MM.1S (cell line): Measurements from ENCODE around the gene OSCP1.

Source experiments
- EZH2 ChIP-seq: fragments of 300-600 bp; sonication (generic); optimal IDR thresholded peaks from 2 replicates; pipeline ENCODE3; 2017; ENCODE audit warnings: low read depth, mild to moderate bottlenecking, antibody characterized with exemption, low read length, mixed read lengths
- EZH2phosphoT487 ChIP-seq: fragments of 300-600 bp; sonication (generic); IDR thresholded peaks from 2 replicates; pipeline ENCODE4 v1.6.1; 2018; ENCODE audit warnings: antibody characterized with exemption, low read length
- TF ChIP-seq, protein P1 (sequence below): fragments of 300-600 bp; sonication (generic); IDR thresholded peaks from 2 replicates; pipeline ENCODE4 v1.5.1; 2016; ENCODE audit warnings: antibody characterized with exemption, low read length, mixed read lengths

DNA sequence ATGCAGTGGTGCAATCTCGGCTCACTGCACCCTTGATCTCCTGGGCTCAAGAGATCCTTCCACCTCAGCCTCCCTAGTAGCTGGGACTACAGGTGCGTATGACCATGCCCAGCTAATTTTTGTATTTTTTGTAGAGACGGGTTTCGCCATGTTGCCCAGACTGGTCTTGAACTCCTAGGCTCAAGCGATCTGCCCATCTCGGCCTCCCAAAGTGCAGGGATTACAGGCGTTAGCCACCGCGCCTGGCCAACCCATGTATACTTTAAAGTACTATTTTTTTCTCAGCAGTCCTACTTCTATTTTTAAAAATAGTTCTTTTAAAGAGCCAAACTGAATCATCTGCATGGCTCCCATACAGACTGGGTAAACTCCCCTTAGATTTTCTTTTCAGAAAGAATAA lies 68.0 kb downstream of the OSCP1 start:
- TF ChIP-seq EZH2phosphoT487 = no peak
- TF ChIP-seq, protein P1, sequence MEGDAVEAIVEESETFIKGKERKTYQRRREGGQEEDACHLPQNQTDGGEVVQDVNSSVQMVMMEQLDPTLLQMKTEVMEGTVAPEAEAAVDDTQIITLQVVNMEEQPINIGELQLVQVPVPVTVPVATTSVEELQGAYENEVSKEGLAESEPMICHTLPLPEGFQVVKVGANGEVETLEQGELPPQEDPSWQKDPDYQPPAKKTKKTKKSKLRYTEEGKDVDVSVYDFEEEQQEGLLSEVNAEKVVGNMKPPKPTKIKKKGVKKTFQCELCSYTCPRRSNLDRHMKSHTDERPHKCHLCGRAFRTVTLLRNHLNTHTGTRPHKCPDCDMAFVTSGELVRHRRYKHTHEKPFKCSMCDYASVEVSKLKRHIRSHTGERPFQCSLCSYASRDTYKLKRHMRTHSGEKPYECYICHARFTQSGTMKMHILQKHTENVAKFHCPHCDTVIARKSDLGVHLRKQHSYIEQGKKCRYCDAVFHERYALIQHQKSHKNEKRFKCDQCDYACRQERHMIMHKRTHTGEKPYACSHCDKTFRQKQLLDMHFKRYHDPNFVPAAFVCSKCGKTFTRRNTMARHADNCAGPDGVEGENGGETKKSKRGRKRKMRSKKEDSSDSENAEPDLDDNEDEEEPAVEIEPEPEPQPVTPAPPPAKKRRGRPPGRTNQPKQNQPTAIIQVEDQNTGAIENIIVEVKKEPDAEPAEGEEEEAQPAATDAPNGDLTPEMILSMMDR = no peak
- TF ChIP-seq EZH2 = no peak
